ENCODE results near the gene TMEM168.
"Not testable (repeated sequence)": the region's sequence is repeated elsewhere in the genome, so short reads cannot be mapped to it uniquely, and the experiment has no call there.

TMEM168 gene

GRCh38 chr7:112789817-112790585, at the start of gene TMEM168:
Gene TMEM168, minus strand, starts transcription at chr7:112790393. Its CDS starts 5,568 bp downstream, at chr7:112784825.
- peak; percentile 91 for DNase-seq (ENCODE audit: low spot score)

- DNase-seq (ENCODE audit: low spot score), result not testable (repeated sequence)
Measured at GRCh38 chr7:112835928-112836327, 45.7 kb upstream of the TMEM168 start.

GRCh38 chr7:112833082-112833481, 42.9 kb upstream of the TMEM168 start:
- no peak for DNase-seq (ENCODE audit: low spot score)

GRCh38 chr7:112830769-112831168, 40.6 kb upstream of the TMEM168 start:
- DNase-seq (ENCODE audit: low spot score), result no peak

- no peak for DNase-seq (ENCODE audit: low spot score)
Measured at GRCh38 chr7:112828696-112829095, 38.5 kb upstream of the TMEM168 start.

DNA sequence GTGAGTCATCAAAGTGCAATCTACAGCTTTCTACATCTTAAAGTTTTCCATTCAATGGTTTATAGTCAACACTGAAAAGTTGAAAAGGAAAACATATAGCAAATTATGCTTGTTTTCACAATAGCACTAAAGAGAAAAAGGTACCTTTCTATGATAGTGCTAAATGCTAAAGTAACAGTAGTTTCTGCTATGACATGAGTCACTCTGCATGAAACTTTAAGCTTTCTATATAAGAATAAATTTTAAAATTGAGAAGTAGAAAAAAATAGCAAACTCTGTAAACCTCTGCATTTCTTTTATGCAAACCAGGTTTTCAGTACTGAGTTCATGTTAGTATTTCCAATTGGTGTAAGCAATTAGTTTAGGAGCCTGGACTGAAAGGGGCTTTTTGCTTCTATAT, 31.2 kb upstream of the TMEM168 start:
- no peak for DNase-seq (ENCODE audit: low spot score)

- DNase-seq (ENCODE audit: low spot score), result no peak
Measured at GRCh38 chr7:112819536-112819935, 29.3 kb upstream of the TMEM168 start.

DNA sequence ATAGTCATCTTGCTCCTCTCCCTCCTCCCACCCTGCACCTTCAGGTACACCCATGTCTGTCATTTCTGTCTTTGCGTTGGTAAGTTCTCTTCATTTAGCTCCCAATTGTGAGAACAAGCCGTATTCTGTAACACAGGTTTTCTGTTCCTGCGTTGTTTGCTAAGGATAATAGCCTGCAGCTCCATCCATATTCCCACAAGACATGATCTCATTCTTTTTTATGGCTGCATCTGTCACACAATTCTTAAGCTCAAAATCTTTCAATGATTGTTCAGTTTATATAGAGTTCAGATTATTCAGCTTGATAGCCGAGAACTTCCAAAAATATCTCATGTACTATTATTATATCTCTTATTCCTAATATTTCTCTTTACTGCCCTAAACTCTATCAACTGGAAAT, 16.0 kb upstream of the TMEM168 start:
- no peak for DNase-seq (ENCODE audit: low spot score)

- DNase-seq (ENCODE audit: low spot score), result no peak
Measured at GRCh38 chr7:112802406-112802805, 12.2 kb upstream of the TMEM168 start.

DNA sequence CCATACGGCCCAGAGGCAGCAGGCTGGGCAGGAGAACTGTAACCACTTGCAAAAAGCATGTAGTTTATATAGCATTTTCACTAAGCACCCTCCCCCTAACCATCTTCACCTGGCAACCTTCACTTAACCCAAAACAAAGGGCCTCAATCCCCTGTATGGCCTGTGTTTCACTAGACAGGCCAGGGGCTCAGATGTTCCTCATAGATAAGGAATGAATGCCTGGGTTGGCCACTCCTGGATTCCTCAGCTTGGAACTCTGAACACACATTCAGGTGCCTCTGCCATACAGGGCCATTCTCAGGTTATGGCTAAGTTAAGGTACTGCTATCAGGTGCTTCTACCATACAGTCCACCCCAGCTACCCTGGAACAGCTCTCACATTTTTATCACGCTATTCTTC, 10.3 kb upstream of the TMEM168 start:
- DNase-seq (ENCODE audit: low spot score), result no peak

DNA sequence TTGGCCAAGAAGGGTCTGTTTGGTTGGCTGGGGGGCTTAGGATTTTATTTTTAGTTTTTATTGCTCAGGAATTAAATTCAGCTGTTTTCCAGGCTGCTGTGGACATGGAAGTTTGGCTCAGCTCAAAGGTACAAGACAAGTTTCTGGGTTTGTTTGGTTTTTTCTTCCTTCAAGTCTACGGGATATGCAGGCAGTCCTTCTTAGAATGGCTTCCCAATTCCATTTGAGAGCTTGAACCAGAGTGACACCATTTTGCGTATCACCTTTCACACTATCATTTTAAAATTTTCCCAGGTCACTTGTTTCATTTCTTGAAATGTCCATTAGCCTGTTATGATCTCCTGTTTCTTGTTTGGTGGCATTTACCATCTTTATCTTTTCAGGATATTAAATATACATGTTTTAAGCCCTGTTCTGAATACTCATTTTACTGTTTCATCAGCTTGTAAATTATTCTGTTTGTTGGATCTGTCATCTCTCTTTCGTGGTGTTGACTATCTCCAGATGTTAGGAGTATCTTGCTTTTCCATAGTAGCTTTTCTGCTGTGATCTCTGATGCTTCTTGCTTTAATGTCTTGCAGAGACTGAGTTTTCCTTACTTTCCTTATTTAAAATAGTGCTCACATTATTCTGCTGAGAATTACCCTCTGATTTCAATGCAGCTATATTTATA, 9.4 kb upstream of the TMEM168 start:
- no peak for DNase-seq (ENCODE audit: low spot score)

GRCh38 chr7:112798274-112799159, 8.3 kb upstream of the TMEM168 start:
- peak; percentile 19 for DNase-seq (ENCODE audit: low spot score)

- not testable (repeated sequence) for DNase-seq (ENCODE audit: low spot score)
Measured at GRCh38 chr7:112796552-112796951, 6.4 kb upstream of the TMEM168 start.

DNA sequence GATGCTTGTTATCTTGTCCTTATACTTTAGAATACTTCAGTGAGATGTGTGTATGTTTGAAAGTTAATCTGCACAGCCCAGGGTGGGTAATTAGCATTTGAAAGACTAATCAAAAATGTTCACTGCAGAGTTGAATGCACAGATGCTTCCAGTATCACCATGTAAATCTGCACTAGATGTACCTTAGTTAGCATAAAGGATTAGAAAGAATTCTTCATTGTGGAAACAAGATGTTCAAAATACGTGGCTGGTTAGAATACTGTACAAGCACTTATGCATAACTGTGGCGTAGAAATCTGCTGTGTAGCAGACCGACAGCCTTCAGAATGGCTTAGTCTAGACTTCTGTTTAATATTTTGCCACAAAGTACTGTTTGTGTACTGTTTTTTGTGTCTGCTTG, 2.2 kb upstream of the TMEM168 start:
- DNase-seq (ENCODE audit: low spot score), result no peak

DNA sequence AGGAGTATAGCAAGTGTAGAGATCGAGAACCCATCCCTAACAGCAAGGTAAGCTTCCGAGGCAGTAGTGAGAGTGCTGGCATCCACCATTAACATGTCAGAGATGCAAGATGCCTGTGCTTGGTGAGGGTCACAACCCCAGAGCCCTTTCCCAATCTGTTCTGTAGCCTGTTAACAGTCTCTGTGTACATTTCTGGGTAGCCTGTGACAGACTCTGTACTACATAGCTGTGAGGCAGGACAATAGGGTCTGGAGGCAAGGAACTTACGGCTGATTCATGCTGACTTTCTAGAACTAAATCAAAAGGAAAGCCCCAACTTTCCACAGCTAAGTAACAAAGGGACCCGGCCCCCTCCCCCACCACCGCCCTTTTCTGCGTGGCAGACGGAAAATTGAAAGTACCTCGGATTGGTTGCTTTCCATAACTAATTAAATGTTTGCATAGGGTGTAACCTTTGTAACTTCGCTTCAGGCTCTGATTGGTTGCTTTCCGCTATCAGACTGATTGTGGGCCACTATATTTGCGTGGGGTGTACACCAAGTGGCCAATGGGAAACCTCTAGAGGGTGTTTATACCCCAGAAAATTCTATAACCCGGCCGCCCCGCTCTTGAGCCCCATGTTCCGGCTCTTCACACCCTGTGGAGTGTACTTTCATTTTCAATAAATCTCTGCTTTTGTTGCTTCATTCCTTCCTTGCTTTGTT, 1.4 kb upstream of the TMEM168 start:
- no peak for DNase-seq (ENCODE audit: low spot score)

DNA sequence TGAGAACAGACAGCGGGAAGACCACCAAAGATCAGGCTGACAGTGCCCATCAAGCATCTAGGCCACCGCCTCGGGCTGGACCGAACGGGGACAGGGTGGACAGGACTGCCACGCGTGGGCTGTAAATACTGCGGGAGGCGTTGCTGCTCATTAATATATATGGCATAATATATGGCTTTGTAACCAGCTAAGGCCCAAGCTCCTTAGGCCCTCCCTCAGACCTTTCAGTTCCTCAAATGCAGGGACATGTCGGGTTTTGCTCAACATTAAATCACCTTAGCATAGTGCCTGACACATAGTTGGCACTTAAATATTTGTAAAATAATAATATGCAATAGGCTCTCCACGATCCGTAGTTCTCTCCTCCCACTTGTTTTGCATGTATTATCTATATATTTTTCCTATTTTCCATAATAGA, 402 bp upstream of the TMEM168 start:
- DNase-seq (ENCODE audit: low spot score), result peak; percentile 78

DNA sequence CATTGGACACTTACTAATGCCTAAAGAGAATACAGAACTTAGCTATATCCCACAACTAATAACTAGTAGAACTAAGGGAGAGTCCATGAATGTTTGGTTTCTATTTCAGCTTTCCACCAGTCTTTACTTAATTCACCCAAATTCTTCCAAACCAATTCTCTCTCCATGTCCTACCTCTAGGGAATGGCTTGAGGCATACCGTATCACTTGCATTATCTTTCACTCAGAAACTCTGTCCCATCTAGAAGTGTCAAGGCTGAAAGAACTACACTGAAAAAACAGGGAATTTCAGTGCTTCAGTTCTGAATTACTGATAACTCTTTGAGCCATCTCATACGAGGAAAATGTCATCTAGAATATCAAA, 758 bp downstream of the TMEM168 start:
- DNase-seq (ENCODE audit: low spot score), result no peak

DNA sequence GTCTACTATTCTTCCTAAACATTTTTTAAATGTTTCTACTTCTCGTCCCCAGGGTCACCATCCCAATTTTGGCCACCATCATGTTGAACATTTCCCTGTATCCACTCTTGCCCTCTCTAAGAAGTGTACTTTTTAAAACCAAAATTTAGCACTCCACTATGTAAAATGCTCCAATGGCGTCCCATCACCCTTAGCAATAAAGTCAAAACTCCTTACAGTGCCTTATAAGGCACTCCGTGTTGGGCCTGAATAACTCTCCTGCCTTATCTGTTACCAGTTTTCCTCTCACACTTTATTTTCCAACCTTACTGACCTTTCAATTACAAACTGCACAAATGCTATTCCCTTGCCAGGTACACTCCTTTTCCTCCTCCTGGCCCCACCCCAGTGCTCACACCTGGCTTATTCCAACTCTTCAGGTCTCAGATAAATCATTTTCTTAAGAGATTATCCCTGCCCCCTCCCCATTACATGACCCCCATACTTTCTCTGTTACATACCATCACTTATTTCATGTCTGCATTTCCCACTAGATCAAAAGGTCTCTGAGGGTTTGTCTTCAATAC, 1.3 kb downstream of the TMEM168 start:
- DNase-seq (ENCODE audit: low spot score), result no peak

DNA sequence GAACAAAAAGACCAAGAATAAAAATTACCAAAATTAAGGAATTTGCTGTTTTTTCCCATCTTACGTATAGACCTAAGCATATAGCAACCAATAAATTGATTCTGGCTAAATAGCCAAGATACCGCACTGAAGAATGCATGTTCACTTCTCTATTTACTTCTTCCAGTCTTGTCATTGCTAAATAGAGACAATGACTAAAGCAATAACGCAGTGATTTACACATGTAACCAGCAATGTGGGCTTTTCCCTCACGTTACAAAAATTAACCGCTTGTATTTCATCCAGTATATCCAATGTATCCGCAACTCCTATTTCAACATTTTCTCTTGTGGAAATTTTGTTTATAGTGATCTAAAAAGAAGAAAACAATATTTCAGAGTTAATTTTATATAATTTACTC, 5.6 kb downstream of the TMEM168 start:
- DNase-seq (ENCODE audit: low spot score), result no peak

DNA sequence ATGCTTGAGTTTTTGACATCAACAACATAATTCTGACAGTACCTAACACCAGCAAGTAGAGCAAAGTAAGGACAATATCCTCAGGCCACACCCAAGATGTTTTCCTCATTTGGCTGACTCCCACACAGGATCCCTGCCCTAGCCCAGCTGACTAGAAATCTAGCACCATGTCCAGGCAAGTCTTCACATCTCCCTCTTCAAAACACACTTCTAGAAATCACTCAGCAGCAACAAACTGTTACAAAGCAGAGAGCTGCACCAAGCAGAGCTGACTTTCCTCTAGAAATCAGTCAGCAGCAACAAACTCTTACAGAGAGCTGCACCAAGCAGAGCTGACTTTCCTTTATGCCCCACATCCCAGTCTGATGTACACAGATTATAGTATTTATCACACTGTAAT, 7.7 kb downstream of the TMEM168 start:
- DNase-seq (ENCODE audit: low spot score), result no peak

DNA sequence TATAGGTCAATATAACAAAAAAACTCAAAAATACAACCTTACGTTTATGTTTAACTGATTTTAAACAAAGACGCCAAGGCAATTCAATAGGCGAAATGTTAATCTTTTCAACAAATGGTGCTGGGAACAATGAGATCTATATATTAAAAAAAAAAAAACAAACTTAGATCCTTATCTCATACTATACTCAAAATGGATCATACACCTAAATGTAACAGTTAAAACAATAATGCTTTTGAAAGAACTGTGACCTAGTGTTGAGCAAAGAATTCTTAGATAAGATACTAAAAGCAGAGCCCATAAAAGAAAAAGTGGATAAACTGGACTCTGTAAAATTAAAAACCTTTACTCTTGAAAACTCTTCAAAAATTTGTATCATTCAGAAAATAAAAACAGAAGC, 8.6 kb downstream of the TMEM168 start:
- no peak for DNase-seq (ENCODE audit: low spot score)

DNA sequence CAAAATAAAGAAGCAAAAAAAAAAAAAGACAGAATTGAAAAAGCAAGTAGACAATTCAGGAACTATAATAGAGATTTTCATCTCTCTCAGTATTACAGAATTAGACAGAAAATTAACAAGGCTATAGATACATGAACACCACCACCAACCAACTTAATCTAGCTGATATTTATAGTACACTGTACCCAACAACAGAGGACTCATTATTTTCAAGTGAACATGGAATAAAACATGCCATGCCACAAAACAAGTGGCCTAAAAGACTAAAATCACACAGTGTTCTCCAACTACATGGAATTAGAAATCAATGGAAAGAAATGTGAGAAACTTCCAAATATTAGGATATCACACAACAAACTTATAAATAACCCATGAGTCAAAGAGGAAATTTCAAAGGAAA, 9.1 kb downstream of the TMEM168 start:
- DNase-seq (ENCODE audit: low spot score), result no peak

Measured in NAMALWA (cell line).